Parietal lobe (tissue), 2 donors: ENCODE measurements around the gene DNAAF9. TPM values are rescaled to one million over a fixed set of nuclear protein-coding genes. Genes with fewer than 3 reads are reported as not detected.

Source experiments
- small RNA-seq: library from RNA; depleted of rRNA; stranded (forward); fragments of <200 nt; gene quantifications from one replicate; pipeline ENCODE3, GENCODE V24; 2014; ENCODE audit warnings: low replicate concordance
- total RNA-seq: library from RNA; depleted of rRNA; stranded (reverse); fragments of >200 nt; gene quantifications from one replicate; pipeline ENCODE4 v1.2.3, GENCODE V29; 2014

The DNAAF9 gene
- 70.7 TPM for total RNA-seq

DNA sequence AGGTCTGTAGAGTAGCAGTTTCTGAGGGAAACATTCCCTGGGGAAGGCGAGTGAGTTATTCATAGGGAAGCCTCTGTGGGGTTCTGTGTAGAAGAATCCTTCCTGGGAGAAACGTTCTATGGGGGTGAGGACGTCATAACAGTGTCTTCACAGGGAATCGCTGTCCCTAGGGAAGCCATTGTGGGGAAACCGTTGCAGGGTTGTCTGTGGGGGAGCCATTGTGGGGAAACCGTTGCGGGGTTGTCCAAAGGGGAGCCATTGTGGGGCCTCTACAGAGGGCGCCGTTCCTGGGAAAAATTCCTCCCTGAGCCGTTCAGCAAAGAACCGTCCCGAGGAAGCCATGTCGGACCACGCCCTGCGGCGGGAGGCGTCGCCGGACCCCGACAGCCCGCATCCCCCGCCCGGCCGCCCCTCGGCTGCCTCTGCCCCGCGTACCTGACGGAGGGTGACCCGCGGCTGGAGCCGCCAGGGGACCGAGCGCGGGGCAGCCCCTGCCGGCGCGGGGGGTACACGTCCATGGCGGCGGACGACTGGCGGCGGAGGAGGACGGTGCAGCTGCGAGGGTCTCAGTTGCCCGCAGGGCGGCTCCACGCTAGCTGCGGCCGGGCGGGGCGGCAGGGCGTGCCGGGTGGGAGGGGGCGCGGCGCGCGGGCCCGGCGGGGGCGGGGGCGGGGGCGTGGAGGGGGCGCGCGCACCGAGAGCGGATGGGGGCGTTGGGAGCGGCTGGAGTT, at the start of gene DNAAF9:
DNAAF9 (minus strand) TSS at position 630 of the 731 bp plus-strand sequence; CDS start at position 518, 112 bp downstream.

Small RNA genes lying within 50 kb of the gene (small RNA-seq; reads per million reads assigned to genes)
- gene RF00012 (not detected), gene RNU6-1019P (not detected)

Other genes with a start within 250 kb of the DNAAF9 start
- gene FASTKD5, start 247.8 kb downstream of the DNAAF9 start, total RNA-seq: 22.8 TPM
- 4.7 TPM for gene UBOX5, start 247.8 kb downstream of the DNAAF9 start, total RNA-seq
- gene LZTS3, start 234.1 kb downstream of the DNAAF9 start, total RNA-seq: 18.8 TPM
- 40.4 TPM for gene DDRGK1, start 203.0 kb downstream of the DNAAF9 start, total RNA-seq
- 31.0 TPM for gene ITPA, start 198.2 kb downstream of the DNAAF9 start, total RNA-seq
- gene SLC4A11, start 168.5 kb downstream of the DNAAF9 start, total RNA-seq: not detected
- gene ATRN, start 63.3 kb upstream of the DNAAF9 start, total RNA-seq: 76.1 TPM